IMR-90 (cell line): ENCODE data around the gene ACYP1. TPM values are rescaled to one million over a fixed set of nuclear protein-coding genes. Genes with fewer than 3 reads are reported as not detected.

Experiments used
- ATAC-seq: fragments of 200-7000 bp; cut with Tn5 transposase; 2 replicates; pipeline ENCODE4 v1.9.1; 2020; ENCODE audit warnings: low read depth, mild to moderate bottlenecking, moderate library complexity
- BruUV-seq: library from RNA; stranded (reverse); fragments of 400-500 nt; replicated peaks from 2 replicates; lab custom pipeline; 2021; lab: Mats Ljungman, UMichigan
- CTCF ChIA-PET: fragments of 300-600 bp; formaldehyde crosslinking; extraction: SDS; loops from one replicate; lab custom pipeline; 2021; ENCODE audit warnings: antibody characterized with exemption; lab: Yijun Ruan, JAX
- POLR2A ChIA-PET: fragments of 300-600 bp; sonication (Branson Sonifier 250); formaldehyde crosslinking; loops from one replicate; lab custom pipeline; 2022; ENCODE audit warnings: antibody characterized with exemption; ENCODE audit not compliant: unreplicated experiment; lab: Charles Lee
- DNase-seq: peaks from one replicate; pipeline ENCODE4 v3.0.0; 2013
- H2AFZ ChIP-seq: replicated peaks from 2 replicates; pipeline ENCODE3; 2013; ENCODE audit warnings: low read length, mild to moderate bottlenecking; ENCODE audit not compliant: poor library complexity
- H2AK5ac ChIP-seq: 2 replicates; pipeline ENCODE4 v1.6.1; 2013; ENCODE audit warnings: low read depth, low read length, inconsistent platforms
- H2AK9ac ChIP-seq: replicated peaks from 2 replicates; pipeline ENCODE3; 2013; ENCODE audit warnings: mild to moderate bottlenecking, low read depth, low read length, moderate library complexity; ENCODE audit not compliant: poor library complexity
- H2BK120ac ChIP-seq: 2 replicates; pipeline ENCODE4 v1.6.1; 2013; ENCODE audit warnings: low read depth, low read length, inconsistent platforms
- H2BK15ac ChIP-seq: 3 replicates; pipeline ENCODE4 v1.6.1; 2013; ENCODE audit warnings: low read depth, low read length, inconsistent platforms
- H2BK20ac ChIP-seq: 2 replicates; pipeline ENCODE4 v1.6.1; 2013; ENCODE audit warnings: low read depth, mild to moderate bottlenecking, inconsistent platforms, low read length, moderate library complexity
- H2BK5ac ChIP-seq: 2 replicates; pipeline ENCODE4 v1.6.1; 2013; ENCODE audit warnings: mild to moderate bottlenecking, low read depth, low read length, inconsistent platforms; ENCODE audit not compliant: poor library complexity, severe bottlenecking
- H3K14ac ChIP-seq: replicated peaks from 2 replicates; pipeline ENCODE4 v1.6.1; 2013; ENCODE audit warnings: low read depth, low read length, inconsistent platforms
- H3K18ac ChIP-seq: 2 replicates; pipeline ENCODE4 v1.6.1; 2013; ENCODE audit warnings: low read depth, low read length, control low read depth
- H3K23ac ChIP-seq: 2 replicates; pipeline ENCODE4 v1.6.1; 2013; ENCODE audit warnings: low read depth, low read length, inconsistent platforms
- H3K27ac ChIP-seq: 2 replicates; pipeline ENCODE4 v1.5.1; 2013; ENCODE audit warnings: mild to moderate bottlenecking, control low read depth, low read length; ENCODE audit not compliant: insufficient read depth
- H3K27me3 ChIP-seq: 2 replicates; pipeline ENCODE4 v1.6.1; 2013; ENCODE audit warnings: low read length; ENCODE audit not compliant: control insufficient read depth, insufficient read depth
- H3K36me3 ChIP-seq: 2 replicates; pipeline ENCODE4 v1.6.1; 2013; ENCODE audit warnings: low read length, mixed read lengths; ENCODE audit not compliant: control insufficient read depth, insufficient read depth
- H3K4ac ChIP-seq: 2 replicates; pipeline ENCODE4 v1.6.1; 2013; ENCODE audit warnings: low read depth, low read length, inconsistent platforms
- H3K4me1 ChIP-seq: 2 replicates; pipeline ENCODE4 v1.6.1; 2013; ENCODE audit warnings: low read length, mixed read lengths; ENCODE audit not compliant: control insufficient read depth, insufficient read depth
- H3K4me2 ChIP-seq: 2 replicates; pipeline ENCODE4 v1.6.1; 2013; ENCODE audit warnings: low read depth, mild to moderate bottlenecking, control low read depth, low read length, moderate library complexity
- H3K4me3 ChIP-seq: 2 replicates; pipeline ENCODE4 v1.5.1; 2013; ENCODE audit warnings: low read depth, mild to moderate bottlenecking, control low read depth, low read length, moderate library complexity; ENCODE audit not compliant: insufficient read depth
- H3K56ac ChIP-seq: 2 replicates; pipeline ENCODE4 v1.6.1; 2013; ENCODE audit warnings: low read length, inconsistent platforms; ENCODE audit not compliant: insufficient read depth; ENCODE audit errors: extremely low read depth
- H3K79me1 ChIP-seq, 2 experiments: 2 replicates each; pipeline ENCODE4 v1.6.1; 2013; ENCODE audit warnings: low read length in 2 of 2, inconsistent platforms in 1 of 2, low read depth in 1 of 2
- H3K9ac ChIP-seq: 2 replicates; pipeline ENCODE4 v1.6.1; 2013; ENCODE audit warnings: low read depth, low read length, control low read depth
- H3K9me1 ChIP-seq: 2 replicates; pipeline ENCODE4 v1.6.1; 2013; ENCODE audit warnings: low read length, inconsistent platforms; ENCODE audit not compliant: insufficient read depth
- H3K9me3 ChIP-seq: 2 replicates; pipeline ENCODE4 v1.6.1; 2013; ENCODE audit warnings: low read length; ENCODE audit not compliant: control insufficient read depth, insufficient read depth
- H4K20me1 ChIP-seq: 2 replicates; pipeline ENCODE4 v1.6.1; 2013; ENCODE audit warnings: low read length, inconsistent platforms; ENCODE audit not compliant: insufficient read depth
- H4K5ac ChIP-seq: 2 replicates; pipeline ENCODE4 v1.6.1; 2013; ENCODE audit warnings: mild to moderate bottlenecking, low read depth, low read length, control low read depth
- H4K8ac ChIP-seq, 2 experiments: 2 replicates each; pipeline ENCODE4 v1.6.1; 2013; ENCODE audit warnings: low read depth in 2 of 2, low read length in 2 of 2, control low read depth in 1 of 2, inconsistent platforms in 1 of 2
- H4K91ac ChIP-seq: 2 replicates; pipeline ENCODE4 v1.6.1; 2013; ENCODE audit warnings: low read depth, low read length, inconsistent platforms; ENCODE audit not compliant: insufficient read depth
- BHLHE40 ChIP-seq: fragments of 150-350 bp; IDR thresholded peaks from 2 replicates; pipeline ENCODE4 v1.6.1; 2016; ENCODE audit warnings: mild to moderate bottlenecking, low read depth, low read length
- MAFK ChIP-seq: IDR thresholded peaks from 2 replicates; pipeline ENCODE4 v1.6.1; 2012; ENCODE audit warnings: low read depth, low read length, improper control_type of control experiment
- WGBS, 2 experiments: methylation state at CpG; one replicate each; pipeline versions ENCODE4 v1.1.5 to v1.1.7; 2013; ENCODE audit warnings: missing lambda C conversion rate in 2 of 2; ENCODE audit not compliant: insufficient read length in 1 of 2; ENCODE audit errors: extremely low coverage in 2 of 2; 5-methylcytosine and 5-hydroxymethylcytosine counted together
- dilution Hi-C: fragments of 300-500 bp; cut with HindIII; formaldehyde crosslinking; loops from one replicate; pipeline ENCODE4 v1.14.3; 2018; ENCODE audit warnings: low sequenced_read_pairs; ENCODE audit not compliant: unreplicated experiment
- in situ Hi-C: fragments of 300-500 bp; cut with MboI; formaldehyde crosslinking; loops from 3 replicates; pipeline ENCODE4 v1.14.3; 2019; ENCODE audit warnings: low sequenced_read_pairs, inconsistent platforms, mixed read lengths
- intact Hi-C: fragments of 100-400 bp; cut with micrococcal nuclease; formaldehyde crosslinking; loops from 2 replicates; pipeline ENCODE4 v1.10.0; 2022
- polyA plus RNA-seq, 3 experiments: library from polyadenylated mRNA; depleted of rRNA; stranded (reverse); fragments of >200 nt; gene quantifications; 2 replicates each; pipeline ENCODE4 v1.2.3, GENCODE V29; 2012; ENCODE audit warnings: low replicate concordance in 1 of 3
- total RNA-seq: library from RNA; depleted of rRNA; stranded (reverse); fragments of >200 nt; gene quantifications from 2 replicates; pipeline ENCODE4 v1.2.3, GENCODE V29; 2012
- TF ChIP-seq, protein P1 (sequence below): fragments of 150-350 bp; IDR thresholded peaks from 2 replicates; pipeline ENCODE4 v1.6.1; 2017; ENCODE audit warnings: mild to moderate bottlenecking, antibody characterized with exemption, low read length, low read depth

Gene ACYP1
- total and polyA plus RNA-seq, 2 of the 4 experiments (the other 2 are of a cell fraction): 4.1 to 24.0 TPM

GRCh38 chr14:75047506-75047905 is 16.3 kb downstream of the ACYP1 start:
- no peaks in the 10 kb centered on the region for H3K36me3 ChIP-seq
- H4K8ac ChIP-seq: no peak overlapping the region
- H3K4me3 ChIP-seq: no peak overlapping the region
- BruUV-seq: no TSS peak
- no peak for ATAC-seq
- dilution Hi-C loops (no loop called here), in situ Hi-C loops (no loop called here), intact Hi-C loops (no loop called here)
- no peak overlapping the region for H4K91ac ChIP-seq
- H4K5ac ChIP-seq: no peak overlapping the region
- no peaks in the 10 kb centered on the region for H4K20me1 ChIP-seq
- CTCF ChIA-PET: no interaction called here
- no peak overlapping the region for H2AK5ac ChIP-seq
- no peak overlapping the region for H2BK15ac ChIP-seq
- no peak overlapping the region for H2BK20ac ChIP-seq
- no peak overlapping the region for H2AK9ac ChIP-seq
- no CpG with 5 or more reads among the region's 4 CpGs for WGBS, 2 experiments
- H2BK5ac ChIP-seq: no peak overlapping the region
- no peak overlapping the region for H3K9ac ChIP-seq
- peaks cover 13 to 38% of the 10 kb centered on the region in 2 experiments; a peak in 3 of 4 replicates for H3K79me1 ChIP-seq
- DNase-seq: peak; percentile 21
- peaks cover 4% of the 10 kb centered on the region for H3K9me1 ChIP-seq
- H3K4ac ChIP-seq: no peak overlapping the region
- no peaks in the 10 kb centered on the region for H3K27me3 ChIP-seq
- no peak overlapping the region for H3K18ac ChIP-seq
- no peak overlapping the region for H2BK120ac ChIP-seq
- H3K14ac ChIP-seq: no peak overlapping the region
- no peak overlapping the region for H3K4me2 ChIP-seq
- no peaks in the 10 kb centered on the region for H3K9me3 ChIP-seq
- no peak overlapping the region for H3K56ac ChIP-seq
- POLR2A ChIA-PET: no interaction called here
- H3K23ac ChIP-seq: no peak overlapping the region
- peaks cover 10% of the 10 kb centered on the region for H3K4me1 ChIP-seq
- TF ChIP-seq BHLHE40: peak; percentile 38; the same call in 1 of the 2 replicates
- TF ChIP-seq, protein P1, sequence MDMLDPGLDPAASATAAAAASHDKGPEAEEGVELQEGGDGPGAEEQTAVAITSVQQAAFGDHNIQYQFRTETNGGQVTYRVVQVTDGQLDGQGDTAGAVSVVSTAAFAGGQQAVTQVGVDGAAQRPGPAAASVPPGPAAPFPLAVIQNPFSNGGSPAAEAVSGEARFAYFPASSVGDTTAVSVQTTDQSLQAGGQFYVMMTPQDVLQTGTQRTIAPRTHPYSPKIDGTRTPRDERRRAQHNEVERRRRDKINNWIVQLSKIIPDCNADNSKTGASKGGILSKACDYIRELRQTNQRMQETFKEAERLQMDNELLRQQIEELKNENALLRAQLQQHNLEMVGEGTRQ: 0 out of 2 replicates have a peak, but pooled peaks have one; percentile 8
- no peak for TF ChIP-seq MAFK
- no peak overlapping the region for H3K27ac ChIP-seq
- H2AFZ ChIP-seq: no peak overlapping the region
